ENCODE results near the gene SPATC1L.

DNA sequence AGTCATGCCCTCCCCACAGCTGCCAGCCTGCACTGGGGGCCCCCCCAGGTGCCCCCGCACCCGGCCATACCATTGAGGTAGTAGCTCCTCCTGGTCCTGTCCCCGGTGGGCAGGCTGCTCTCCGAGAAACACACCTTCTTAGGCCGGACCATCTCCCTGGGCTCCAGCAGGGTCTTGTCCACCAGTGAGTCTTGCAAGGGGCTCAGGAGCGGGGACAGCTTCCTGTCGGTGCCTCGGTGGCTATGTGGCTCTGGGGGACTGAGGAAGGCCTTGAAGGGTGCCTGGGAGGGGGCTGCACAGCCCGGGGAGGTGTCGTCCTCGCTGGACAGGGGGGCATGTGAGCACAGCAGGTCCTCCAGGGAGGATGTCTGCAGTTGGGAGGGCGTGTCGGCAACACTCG is 16.0 kb downstream of the SPATC1L start:
- TF ChIP-seq, protein P1, sequence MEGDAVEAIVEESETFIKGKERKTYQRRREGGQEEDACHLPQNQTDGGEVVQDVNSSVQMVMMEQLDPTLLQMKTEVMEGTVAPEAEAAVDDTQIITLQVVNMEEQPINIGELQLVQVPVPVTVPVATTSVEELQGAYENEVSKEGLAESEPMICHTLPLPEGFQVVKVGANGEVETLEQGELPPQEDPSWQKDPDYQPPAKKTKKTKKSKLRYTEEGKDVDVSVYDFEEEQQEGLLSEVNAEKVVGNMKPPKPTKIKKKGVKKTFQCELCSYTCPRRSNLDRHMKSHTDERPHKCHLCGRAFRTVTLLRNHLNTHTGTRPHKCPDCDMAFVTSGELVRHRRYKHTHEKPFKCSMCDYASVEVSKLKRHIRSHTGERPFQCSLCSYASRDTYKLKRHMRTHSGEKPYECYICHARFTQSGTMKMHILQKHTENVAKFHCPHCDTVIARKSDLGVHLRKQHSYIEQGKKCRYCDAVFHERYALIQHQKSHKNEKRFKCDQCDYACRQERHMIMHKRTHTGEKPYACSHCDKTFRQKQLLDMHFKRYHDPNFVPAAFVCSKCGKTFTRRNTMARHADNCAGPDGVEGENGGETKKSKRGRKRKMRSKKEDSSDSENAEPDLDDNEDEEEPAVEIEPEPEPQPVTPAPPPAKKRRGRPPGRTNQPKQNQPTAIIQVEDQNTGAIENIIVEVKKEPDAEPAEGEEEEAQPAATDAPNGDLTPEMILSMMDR (IDR thresholded peaks at IDR 0.05; ENCODE audit: insufficient read depth, low read length), result no peak
- TF ChIP-seq POLR2AphosphoS5 (IDR thresholded peaks at IDR 0.05; ENCODE audit: low read depth), result no peak
